ENCODE data around the gene UNC5CL.

The UNC5CL gene

DNA sequence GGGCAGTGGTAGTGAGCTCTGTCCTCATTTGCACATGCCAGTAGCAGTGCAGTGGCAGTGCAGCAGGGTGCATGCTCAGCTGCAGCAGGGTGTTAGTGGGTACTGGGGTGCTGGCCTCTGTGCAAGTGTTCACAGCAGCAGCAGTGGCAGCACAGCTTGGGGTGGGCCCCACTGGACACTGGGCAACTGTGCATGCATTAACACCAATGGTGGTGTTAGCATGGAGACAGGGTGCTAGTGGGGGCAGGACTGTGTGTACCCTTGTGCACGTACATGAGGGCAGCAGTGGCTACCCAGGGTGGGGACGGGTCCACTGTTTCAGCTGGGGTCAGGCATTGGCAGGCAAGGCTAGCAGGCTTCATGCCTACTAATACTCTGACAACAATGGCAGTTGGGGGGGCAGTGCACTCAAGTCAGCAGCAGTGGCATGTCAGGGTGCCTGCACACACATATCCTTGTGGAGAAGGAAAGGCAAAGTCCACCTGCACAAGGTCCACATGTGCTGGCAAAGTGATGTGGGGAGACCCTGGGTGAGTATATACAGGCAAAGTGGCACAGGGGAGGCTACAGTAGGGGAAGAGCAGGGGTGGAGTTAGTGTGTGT lies 60.2 kb downstream of the UNC5CL start:
- in situ Hi-C loops (cut with MboI; ENCODE audit: low sequenced_read_pairs): no loop called here

DNA sequence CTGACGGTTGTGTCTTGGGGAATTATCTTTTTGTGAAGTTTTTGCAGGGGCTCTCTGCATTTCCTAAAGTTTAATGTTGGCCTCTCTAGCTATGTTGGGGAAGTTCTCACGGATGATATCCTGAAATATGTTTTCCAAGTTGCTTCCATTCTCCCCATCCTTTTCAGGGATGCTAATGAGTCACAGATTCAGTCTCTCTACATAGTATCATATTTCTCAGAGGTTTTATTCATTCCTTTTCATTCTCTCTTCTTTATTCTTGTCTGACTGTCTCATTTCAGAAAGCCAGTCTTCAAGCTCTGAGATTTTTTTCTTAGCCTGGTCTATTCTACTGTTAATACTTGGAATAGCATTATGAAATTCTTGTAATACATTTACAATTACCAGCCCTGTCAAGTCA lies 61.3 kb downstream of the UNC5CL start:
- in situ Hi-C loops (cut with MboI; ENCODE audit: low sequenced_read_pairs): no loop called here

DNA sequence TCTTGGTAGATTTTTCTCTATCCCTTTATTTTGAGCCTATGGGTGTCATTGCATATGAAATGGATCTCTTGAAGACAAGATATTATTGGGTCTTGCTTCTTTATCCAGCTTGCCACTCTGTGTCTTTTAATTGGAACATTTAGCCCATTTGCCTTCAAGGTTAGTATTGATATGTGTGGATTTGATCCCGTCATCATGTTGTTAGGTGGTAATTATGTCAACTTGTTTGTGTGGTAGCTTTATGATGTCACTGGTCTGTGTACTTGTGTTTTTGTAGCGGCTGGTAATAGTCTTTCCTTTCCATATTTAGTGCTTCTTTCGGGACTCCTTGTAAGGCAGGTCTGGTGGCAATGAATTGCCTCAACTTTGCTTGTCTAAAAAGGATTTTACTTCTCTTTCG lies 61.9 kb downstream of the UNC5CL start:
- in situ Hi-C loops (cut with MboI; ENCODE audit: low sequenced_read_pairs): no loop called here

Measured in HL-60/S4 treated with phorbol 12-myristate 13-acetate at 8.2 ng/mL for 4 days and 3 days (cell line).